Upper lobe of left lung (tissue), 4 donors: ENCODE results near the gene ZCCHC7.

Source experiments
- CTCF ChIP-seq, 6 experiments: fragments of 450-650 bp in 4 of 6; fragments of 200-600 bp in 2 of 6; sonication (generic) in 2 of 6; IDR thresholded peaks; one replicate each; pipeline ENCODE4 v1.5.1; 2016 to 2019; ENCODE audit warnings: antibody characterized with exemption in 6 of 6
- EP300 ChIP-seq, 4 donors: sonication (generic); formaldehyde crosslinking; IDR thresholded peaks; one replicate each; pipeline ENCODE4 v1.5.1; 2017; ENCODE audit warnings: antibody characterized with exemption in 4 of 4, control low read depth in 2 of 4
- POLR2A ChIP-seq, 4 donors: fragments of 450-650 bp; IDR thresholded peaks; one replicate each; pipeline ENCODE4 v1.5.1; 2016 to 2017; ENCODE audit warnings: antibody characterized with exemption in 4 of 4, mild to moderate bottlenecking in 2 of 4
- POLR2AphosphoS5 ChIP-seq, 2 donors: sonication (generic); formaldehyde crosslinking; IDR thresholded peaks; one replicate each; pipeline ENCODE4 v1.5.1; 2017; ENCODE audit warnings: antibody characterized with exemption in 2 of 2

DNA sequence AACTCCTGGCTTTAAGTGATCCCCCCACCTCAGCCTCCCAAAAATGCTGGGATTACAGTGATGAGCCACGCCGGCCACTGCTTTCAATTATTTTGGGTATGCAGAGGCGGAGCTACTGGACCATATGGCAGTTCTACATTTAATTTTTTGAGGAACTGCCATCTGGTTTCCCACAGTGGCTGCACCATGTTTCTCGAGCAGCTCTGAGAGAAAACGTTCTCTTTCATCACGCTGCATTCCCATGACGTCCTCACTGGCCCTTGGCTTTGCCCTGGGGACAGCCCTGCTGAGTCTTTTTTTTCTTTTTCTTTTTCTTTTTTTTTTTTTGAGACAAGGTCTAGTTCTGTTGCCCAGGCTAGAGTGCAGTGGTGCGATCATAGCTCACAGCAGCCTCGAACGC is 266.6 kb downstream of the ZCCHC7 start:
- TF ChIP-seq CTCF (IDR thresholded peaks at IDR 0.05) (no peak), POLR2A (IDR thresholded peaks at IDR 0.05) (no peak), POLR2AphosphoS5 (IDR thresholded peaks at IDR 0.05) (no peak), EP300 (IDR thresholded peaks at IDR 0.05) (no peak)
